EL (cell line): Measurements from ENCODE around the gene RBMS3.
"Not testable (repeated sequence)": the region's sequence is repeated elsewhere in the genome, so short reads cannot be mapped to it uniquely, and the experiment has no call there.

Source experiments
- DNase-seq: peaks from one replicate; pipeline ENCODE4 v3.0.0-alpha.2; 2016

The RBMS3 gene

GRCh38 chr3:29976871-29977270, 696.0 kb downstream of the RBMS3 start:
- no peak for DNase-seq

- no peak for DNase-seq
Observed at GRCh38 chr3:29977360-29977759, 696.5 kb downstream of the RBMS3 start.

DNA sequence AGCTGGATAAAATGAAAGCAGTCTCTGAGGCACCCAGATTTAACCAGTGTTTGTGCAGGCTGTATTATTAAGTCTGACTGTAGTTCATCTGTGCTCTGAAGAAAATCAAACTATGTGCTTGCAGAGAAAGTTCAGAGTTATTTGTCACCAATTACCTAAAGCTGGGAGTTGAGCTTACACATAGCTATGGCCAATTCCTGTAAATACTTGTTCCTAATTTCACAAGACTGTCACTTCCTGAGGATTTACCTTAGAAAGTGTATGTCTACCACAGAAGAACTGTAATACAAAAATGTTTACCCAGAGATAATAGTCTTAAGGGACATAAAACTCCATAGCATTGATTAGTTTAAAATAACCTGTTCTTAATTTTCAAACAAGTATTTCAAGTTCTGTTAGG, 697.2 kb downstream of the RBMS3 start:
- DNase-seq, result no peak

DNA sequence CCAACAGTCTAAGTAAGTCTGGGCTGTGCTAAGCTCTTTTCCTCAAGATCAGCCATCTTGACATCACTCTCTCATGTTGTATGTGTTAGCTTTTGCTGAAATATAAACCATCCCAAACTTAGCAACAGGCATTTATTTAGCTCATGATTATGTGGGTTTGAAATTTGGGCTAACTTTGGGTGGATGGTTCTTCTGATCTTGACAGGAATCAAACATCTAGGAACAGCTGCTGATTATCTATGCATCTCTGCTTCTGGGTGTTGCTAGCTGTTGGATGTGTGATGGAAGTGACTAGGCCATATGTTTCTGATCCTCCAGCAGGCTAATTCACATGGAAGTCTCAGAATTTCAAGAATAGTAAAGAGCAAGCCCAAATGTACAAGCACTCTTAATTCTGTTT, 710.3 kb downstream of the RBMS3 start:
- DNase-seq, result no peak

DNA sequence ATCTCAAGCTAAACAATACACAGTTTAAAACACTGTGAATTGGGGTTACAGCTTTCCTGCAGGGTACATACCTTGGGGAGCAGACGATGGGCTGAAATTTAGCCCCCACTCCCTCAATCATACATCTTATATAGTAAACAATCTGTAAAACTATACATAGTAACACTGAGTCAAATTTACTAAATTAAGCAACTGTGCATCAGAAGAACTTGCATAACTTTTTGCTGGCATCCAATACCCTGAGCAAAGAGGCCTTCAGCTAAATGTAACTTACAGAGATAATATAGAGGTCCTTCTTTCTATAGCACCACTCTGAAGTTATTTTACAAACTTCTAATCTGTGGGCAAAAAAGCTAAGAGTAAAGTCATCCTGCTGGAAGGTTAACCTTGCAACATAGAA, 721.9 kb downstream of the RBMS3 start:
- no peak for DNase-seq

DNA sequence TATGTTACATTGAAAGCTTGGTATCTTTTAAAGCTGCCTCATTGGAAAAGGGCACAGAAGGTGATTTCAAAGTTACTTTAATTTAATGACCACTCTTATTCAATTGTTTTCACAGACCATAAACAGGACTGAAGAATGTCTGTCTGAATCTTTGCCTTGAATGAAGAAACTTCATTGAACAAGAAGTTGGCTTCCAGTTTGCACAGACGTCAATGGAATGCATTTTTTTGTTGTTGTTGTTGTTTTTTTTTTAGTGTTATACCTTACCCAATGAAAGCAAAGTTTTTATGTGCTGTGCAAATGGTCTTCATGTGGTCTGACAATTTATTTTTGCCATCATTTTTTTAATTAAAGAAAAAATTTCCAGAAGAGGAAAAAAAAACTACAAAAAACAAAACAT, 722.9 kb downstream of the RBMS3 start:
- DNase-seq, result no peak

DNA sequence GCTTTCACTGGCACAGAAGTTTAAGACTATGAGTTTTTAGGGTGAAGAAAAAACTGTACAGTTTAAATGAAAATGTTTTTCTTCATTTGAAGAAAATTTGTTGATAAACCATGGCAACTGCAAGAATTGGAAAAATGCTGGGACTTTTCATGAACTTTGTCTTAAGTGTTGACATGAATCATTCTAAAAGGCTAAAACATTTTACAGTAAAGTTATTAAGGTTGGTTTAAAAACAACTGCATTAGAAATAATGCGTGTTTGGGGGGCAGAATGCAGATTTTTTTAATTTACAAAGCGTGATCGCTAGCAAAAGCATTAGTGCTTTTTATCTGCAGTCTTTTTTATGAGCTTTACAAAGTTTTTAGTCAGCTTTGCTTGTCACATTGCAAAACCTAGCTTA, 723.6 kb downstream of the RBMS3 start:
- no peak for DNase-seq

- DNase-seq, result no peak
Observed at GRCh38 chr3:30006111-30006510, 725.2 kb downstream of the RBMS3 start.

GRCh38 chr3:30007668-30008067, 726.8 kb downstream of the RBMS3 start:
- DNase-seq, result peak; percentile 8

- DNase-seq, result no peak
Observed at GRCh38 chr3:30011237-30011803, 730.4 kb downstream of the RBMS3 start.

- DNase-seq, result peak; percentile 68
Observed at GRCh38 chr3:30012941-30013543, 732.2 kb downstream of the RBMS3 start.

DNA sequence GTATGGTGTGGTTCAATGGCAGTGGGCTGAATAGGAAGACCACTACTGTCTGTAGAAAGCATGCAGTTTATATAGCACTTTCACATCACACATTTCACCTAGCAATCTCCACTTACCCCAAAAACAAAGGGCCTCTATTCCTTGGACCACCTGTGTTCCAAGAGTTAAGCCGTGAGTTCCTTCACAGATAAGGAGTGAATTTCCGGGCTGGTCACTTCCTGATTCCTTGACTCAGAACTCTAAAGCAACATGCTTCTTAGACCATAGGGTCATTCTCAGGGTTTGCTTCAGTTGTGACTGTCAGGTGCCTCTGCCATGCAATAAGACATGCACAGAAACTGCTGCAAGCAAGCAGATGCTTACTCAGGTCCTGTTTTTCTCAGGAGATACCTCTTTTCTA, 737.0 kb downstream of the RBMS3 start:
- no peak for DNase-seq

DNA sequence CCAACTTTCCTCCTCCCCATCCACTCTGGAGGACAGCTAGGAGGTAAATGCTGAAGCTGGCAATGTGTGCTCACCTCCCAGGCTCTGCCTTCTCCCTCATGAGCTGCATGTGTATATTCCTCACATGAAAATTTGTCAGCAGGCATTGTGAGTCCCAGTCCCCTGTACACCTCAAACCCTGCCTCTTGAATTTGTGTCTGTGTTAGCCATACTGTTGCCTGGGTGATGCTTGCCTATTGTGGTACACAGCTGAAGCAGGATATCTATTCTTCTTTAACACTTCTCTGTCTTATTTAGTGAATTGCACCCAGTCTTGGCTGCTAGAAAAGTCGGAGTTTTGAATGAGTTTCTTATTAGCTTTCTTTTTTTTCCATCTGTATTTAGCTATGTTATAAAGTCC, 739.5 kb downstream of the RBMS3 start:
- DNase-seq, result no peak

- DNase-seq, result no peak
Observed at GRCh38 chr3:30024466-30024865, 743.6 kb downstream of the RBMS3 start.

- DNase-seq, result no peak
Observed at GRCh38 chr3:30026851-30027250, 746.0 kb downstream of the RBMS3 start.

- DNase-seq, result no peak
Observed at GRCh38 chr3:30034246-30034991, 753.5 kb downstream of the RBMS3 start.

DNA sequence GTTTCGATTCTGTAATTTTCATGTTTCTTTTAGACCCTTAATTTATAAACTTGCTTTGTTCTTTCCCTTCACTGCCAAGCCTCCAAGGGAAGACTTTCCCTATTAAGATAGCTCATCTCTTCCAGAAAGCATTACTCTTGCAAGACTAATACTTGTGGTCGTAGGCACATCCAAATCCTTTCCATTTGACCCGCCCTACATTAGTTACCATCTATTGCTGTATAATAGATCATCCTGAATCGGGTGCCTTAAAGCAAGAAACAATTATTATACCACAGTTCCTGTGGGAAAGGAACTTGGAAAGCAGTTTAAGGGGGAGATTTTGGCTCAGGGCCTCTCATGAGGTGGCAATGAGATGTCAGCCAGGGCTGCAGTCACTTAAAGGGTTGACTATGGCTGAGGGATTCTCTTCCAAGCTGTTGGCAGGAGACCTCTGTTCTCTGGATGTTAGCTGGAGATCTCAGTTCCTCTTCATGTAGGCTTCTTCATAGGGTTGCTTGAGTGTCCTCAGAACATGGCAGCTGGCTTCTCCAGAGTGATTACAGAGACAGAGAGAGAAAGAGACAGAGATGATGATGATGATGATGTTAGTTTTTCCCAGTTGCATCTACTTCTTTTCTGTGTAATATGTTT, 755.2 kb downstream of the RBMS3 start:
- no peak for DNase-seq

- DNase-seq, result no peak
Observed at GRCh38 chr3:30040126-30040525, 759.3 kb downstream of the RBMS3 start.

GRCh38 chr3:30041481-30041880, 760.6 kb downstream of the RBMS3 start:
- not testable (repeated sequence) for DNase-seq

GRCh38 chr3:30042274-30042859, 761.5 kb downstream of the RBMS3 start:
- peak; percentile 73 for DNase-seq

- no peak for DNase-seq
Observed at GRCh38 chr3:30042916-30043555, 762.2 kb downstream of the RBMS3 start.

GRCh38 chr3:30044515-30044914, 763.6 kb downstream of the RBMS3 start:
- no peak for DNase-seq

DNA sequence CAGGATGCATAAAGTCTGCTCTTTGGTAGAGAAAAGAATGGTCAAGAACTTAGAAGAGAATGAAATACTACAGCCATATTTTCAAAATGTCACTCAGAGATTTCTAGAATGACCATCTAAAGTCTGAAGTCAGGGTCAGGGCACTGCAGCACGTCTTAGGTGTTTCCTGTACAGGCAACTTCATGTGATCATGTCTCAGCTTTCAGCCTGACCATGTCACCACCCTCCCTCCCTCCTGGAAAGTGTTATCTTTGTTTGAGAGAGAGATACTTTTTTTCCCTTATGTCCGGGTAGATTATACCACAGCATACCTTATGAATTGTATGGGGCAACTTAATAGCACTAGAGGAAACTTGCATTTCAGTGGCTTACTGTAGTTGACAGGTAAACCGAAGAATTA, 767.6 kb downstream of the RBMS3 start:
- no peak for DNase-seq
